GM15510 (cell line): ENCODE measurements around the gene EIF4ENIF1.

ENCODE experiments used
- POLR2A ChIP-seq: IDR thresholded peaks from 3 replicates; pipeline ENCODE4 v1.6.1; 2011; ENCODE audit warnings: borderline replicate concordance; ENCODE audit not compliant: insufficient read length; ENCODE audit errors: extremely low read depth

Gene EIF4ENIF1, protein sequence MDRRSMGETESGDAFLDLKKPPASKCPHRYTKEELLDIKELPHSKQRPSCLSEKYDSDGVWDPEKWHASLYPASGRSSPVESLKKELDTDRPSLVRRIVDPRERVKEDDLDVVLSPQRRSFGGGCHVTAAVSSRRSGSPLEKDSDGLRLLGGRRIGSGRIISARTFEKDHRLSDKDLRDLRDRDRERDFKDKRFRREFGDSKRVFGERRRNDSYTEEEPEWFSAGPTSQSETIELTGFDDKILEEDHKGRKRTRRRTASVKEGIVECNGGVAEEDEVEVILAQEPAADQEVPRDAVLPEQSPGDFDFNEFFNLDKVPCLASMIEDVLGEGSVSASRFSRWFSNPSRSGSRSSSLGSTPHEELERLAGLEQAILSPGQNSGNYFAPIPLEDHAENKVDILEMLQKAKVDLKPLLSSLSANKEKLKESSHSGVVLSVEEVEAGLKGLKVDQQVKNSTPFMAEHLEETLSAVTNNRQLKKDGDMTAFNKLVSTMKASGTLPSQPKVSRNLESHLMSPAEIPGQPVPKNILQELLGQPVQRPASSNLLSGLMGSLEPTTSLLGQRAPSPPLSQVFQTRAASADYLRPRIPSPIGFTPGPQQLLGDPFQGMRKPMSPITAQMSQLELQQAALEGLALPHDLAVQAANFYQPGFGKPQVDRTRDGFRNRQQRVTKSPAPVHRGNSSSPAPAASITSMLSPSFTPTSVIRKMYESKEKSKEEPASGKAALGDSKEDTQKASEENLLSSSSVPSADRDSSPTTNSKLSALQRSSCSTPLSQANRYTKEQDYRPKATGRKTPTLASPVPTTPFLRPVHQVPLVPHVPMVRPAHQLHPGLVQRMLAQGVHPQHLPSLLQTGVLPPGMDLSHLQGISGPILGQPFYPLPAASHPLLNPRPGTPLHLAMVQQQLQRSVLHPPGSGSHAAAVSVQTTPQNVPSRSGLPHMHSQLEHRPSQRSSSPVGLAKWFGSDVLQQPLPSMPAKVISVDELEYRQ

DNA sequence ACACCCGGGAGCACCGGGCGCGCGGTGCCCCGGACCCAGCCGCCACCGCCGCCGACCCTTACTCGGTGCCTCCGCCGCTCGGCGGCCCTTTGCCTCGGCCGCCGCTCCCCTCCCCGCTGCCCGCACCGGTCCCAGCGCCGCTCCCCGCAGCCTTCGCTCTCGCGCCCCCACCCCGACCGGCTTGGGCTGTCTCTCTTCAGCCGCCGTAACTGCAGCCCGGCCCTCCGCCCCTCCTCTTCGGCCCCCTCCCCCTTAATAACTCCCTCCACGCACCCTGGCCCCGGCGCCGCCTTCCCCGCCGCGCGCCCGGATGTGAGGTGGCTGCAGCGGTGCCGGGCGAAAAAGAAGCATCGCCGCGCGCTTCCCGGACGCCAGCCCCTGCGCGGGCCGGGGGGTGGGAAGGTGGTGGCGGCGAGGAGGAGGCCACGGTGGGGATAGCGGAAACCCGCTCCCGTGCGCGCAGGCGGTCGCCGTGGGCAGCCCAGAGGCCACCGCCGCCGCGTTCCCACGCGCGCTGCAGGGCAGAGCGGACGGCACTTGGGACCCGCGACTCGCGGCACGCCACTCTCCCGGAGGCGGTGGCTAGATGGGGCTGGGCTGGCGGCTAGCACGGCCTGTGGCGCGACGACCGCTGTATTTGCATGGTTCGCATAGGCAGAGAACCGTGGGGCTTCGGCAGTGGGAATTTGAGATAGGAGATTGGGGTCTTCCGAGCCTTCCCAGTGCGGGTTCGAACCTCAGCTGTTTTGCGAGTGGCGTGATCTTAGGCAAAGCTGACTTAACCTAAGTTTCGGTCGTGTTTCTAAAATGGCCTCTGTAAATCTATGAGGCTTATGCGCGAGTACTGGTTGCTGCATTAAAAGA is at the start of gene EIF4ENIF1:
Gene EIF4ENIF1, minus strand, starts transcription at position 211 of the 864 bp plus-strand sequence. CDS start 1,124 bp downstream, outside the sequence.
- peak; percentile 73 for TF ChIP-seq POLR2A

DNA sequence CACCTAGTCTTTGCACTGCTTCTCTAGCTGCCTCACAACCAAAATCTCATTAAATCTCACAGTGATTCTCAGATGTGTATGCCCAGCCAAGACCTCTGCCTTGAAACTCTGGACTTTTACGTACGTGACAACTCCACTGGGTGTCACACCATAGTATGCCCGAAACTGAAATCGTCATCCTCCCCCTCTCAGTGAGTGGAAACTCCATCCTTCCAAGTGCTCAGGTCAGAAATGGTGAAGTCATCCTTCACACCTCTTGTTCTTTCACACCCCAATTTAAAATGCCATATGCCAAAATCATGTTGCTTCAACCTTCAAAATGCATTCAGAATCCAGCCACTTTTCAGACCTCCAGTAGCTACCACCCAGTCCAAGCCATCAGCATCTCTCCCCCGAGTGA is 49.2 kb upstream of the EIF4ENIF1 start:
- no peak for TF ChIP-seq POLR2A

- no peak for TF ChIP-seq POLR2A
These were observed 47.4 kb upstream of the EIF4ENIF1 start for GRCh38 chr22:31537019-31537535.

- no peak for TF ChIP-seq POLR2A
These were observed 43.7 kb upstream of the EIF4ENIF1 start for GRCh38 chr22:31533374-31533773.

DNA sequence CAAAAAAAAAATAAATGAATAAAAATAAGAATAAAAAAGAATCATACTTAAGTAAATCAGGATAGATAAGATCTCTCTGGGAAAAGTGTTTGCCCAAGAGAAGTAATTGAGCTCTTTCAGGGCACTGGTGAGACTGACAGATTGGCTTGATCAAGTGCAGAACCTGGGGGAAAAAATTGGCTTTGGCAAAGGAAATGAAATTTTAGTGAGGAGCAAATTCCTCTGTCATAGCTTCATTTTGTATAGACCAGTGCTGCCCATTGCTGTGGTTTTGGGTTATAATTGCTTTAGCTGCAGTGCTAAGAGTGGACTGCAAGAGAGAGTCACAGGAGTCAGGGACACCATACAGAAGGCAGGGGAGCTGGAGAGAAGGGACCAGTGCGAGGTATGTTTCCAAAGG is 42.4 kb upstream of the EIF4ENIF1 start:
- no peak for TF ChIP-seq POLR2A

- no peak for TF ChIP-seq POLR2A
These were observed 41.2 kb upstream of the EIF4ENIF1 start for GRCh38 chr22:31530823-31531195.

DNA sequence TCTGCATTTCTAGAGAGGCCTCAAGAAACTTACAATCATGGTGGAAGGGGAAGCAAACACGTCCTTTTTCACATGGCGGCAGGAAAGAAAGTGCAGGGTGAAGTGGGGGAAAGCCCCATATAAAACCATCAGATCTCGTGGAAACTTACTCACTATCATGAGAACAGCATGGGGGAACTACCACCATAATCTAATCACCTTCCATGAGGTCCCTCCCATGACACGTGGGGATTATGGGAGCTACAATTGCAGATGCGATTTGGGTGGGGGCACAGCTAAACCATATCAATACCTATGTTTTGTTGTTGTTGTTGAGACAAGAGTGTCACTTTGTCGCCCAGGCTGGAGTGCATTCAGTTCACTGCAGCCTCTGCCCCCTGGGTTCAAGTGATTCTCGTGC is 36.6 kb upstream of the EIF4ENIF1 start:
- no peak for TF ChIP-seq POLR2A

DNA sequence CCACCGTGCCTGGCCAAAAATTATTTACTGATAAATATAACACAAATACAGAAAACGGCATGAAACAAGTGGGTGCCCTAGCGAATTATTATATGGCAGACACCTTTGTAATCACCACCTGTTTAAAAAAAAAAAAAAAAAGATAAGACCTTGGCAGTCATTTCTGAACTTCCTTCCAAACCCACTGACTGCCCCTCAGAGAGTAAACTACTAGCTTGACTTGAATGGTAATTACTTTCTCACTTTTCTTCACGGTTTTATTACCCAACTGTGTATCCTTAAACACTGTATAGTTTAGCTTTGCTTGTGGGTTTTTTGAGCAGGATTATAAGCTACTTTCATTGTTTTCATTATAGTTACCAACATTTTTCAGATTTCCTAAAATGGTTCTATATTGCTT is 30.4 kb upstream of the EIF4ENIF1 start:
- TF ChIP-seq POLR2A: no peak

DNA sequence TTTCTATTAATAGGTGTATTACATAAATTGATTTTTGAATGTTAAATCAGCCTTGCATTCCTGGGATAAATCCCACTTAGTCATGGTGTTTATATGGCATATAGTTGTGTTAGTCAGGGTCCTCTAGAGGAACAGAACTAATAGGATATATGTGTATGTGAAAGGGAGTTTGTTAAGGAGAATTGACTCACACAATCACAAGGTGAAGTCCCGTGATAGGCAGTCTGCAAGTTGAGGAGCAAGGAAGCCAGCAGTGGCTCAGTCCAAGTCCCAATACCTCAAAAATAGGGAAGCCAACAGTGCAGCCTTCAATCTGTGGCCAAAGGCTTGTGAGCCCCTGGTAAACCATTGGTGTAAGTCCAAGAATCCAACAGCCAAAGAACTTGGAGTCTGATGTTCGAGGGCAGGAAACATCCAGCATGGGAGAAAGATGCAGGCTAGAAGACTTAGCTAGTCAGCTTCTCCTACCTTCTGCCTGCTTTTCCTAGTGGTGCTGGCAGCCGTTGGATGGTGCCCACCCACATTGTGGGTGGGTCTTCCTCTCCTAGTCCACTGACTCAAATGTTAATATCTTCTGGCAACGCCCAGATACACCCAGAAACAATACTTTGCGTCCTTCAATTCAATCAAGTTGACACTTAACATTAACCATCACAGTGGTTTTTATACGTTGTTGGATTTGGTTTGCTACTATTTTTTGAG is 19.6 kb upstream of the EIF4ENIF1 start:
- TF ChIP-seq POLR2A: no peak

DNA sequence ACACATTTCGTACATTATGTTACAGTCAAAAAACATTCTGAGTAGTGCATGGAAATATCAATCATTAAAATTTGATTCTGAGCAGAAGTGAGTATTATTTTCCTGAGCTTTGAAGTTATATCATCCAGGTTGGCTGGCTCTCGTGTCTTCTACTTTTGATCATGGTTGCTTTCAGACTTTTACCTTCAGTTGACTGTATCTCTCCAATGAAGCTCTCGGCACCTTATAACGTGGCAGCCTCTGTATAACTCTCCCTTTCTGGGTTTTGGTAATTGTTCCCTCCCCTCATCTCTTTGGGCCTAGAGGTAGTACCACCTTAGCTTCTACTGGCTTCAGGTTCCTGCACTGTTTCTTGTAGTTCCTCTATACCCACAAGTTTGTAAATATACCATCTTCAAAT is 18.9 kb upstream of the EIF4ENIF1 start:
- no peak for TF ChIP-seq POLR2A

GRCh38 chr22:31504282-31504681 is 14.6 kb upstream of the EIF4ENIF1 start:
- no peak for TF ChIP-seq POLR2A

DNA sequence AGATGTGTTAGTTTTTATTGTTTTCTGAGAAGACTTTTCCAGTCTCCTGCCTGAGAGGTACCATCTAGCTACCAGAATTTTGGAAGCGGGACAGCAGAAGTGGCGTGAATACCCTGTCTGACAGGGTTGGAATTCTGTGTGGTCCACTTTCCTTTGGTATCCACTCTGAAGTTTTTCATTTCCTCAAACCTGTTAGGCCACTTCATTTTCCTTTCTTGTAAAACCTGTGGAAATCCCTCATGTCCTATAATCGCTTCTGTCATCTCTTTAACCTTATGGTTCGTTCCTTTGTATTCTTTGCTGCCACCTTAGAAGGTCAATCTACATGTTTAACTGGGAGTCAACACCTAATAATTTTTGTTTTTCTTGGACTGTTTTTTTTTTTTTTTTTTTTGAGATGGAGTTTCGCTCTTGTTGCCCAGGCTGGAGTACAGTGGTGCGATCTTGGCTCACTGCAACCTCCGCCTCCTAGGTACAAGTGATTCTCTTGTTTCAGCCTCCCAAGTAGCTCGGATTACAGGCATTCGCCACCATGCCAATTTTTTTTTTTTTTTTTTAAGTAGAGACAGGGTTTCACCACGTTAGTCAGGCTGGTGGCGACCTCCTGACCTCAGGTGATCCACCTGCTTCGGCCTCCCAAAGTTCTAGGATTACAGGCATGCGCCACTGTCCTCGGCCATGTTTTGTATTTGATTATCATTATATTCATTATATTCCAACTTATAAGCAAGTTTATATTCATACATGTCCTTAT is 13.7 kb upstream of the EIF4ENIF1 start:
- no peak for TF ChIP-seq POLR2A

GRCh38 chr22:31501738-31502137 is 12.1 kb upstream of the EIF4ENIF1 start:
- no peak for TF ChIP-seq POLR2A

DNA sequence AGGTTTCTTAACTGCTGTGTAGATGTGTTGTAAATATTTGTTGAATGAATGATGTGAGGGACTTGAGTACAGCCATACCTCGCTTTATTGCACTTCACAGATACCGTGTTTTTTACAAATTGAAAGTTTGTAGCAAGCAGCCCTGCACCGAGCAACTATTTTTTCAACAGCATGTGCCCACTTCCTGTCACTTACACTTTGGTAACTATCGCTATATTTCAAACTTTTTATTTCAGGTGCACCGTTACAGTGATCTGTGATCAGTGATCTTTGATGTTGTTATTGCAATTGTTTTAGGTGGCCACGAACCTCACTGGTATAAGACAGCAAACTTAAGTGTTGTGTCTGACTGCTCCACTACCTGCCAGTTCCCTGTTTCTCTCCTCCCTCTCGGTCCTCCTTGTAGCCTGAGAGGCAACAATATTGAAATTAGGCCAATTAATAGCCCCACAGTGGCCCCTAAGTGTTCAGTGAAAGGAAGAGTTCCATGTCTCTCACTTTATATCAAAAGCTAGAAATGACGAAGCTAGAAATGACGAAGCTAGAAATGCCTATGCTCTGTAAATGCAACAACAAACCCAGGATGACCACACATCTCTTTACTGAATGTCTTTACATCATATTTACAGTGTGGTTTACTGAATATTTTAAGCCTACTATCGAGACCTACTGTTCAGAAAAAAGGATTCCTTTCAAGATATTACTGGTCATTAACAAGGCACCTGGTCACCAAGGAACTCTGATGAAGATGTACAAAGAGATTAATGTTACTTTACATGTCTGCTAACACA is 7.7 kb upstream of the EIF4ENIF1 start:
- no peak for TF ChIP-seq POLR2A
